Mesothelial cell of epicardium (in vitro differentiated cells): ENCODE data around the gene SUGP1. TPM values are rescaled to one million over a fixed set of nuclear protein-coding genes. Genes with fewer than 3 reads are reported as not detected.

Source experiments
- DNase-seq, 2 experiments: peaks; one replicate each; pipeline ENCODE4 v3.0.0; 2021; ENCODE audit warnings: low spot score in 2 of 2; ENCODE audit not compliant: unreplicated experiment in 2 of 2
- H3K27ac Mint-ChIP-seq: 2 replicates; pipeline ENCODE4 v1.8.0; 2021; ENCODE audit warnings: mixed read lengths
- H3K27me3 Mint-ChIP-seq: 2 replicates; pipeline ENCODE4 v1.8.0; 2021; ENCODE audit warnings: low read depth, mixed read lengths
- H3K36me3 Mint-ChIP-seq: 2 replicates; pipeline ENCODE4 v1.8.0; 2021; ENCODE audit warnings: mixed read lengths
- H3K4me1 Mint-ChIP-seq: 2 replicates; pipeline ENCODE4 v1.8.0; 2021; ENCODE audit warnings: mixed read lengths
- H3K4me3 Mint-ChIP-seq: 2 replicates; pipeline ENCODE4 v1.8.0; 2021; ENCODE audit warnings: mild to moderate bottlenecking, moderate library complexity, mixed read lengths
- H3K9me3 Mint-ChIP-seq: 2 replicates; pipeline ENCODE4 v1.8.0; 2021; ENCODE audit warnings: mixed read lengths
- CTCF ChIP-seq: fragments of 200-600 bp; sonication (generic); IDR thresholded peaks from one replicate; pipeline ENCODE4 v1.5.0; 2021; ENCODE audit warnings: antibody characterized with exemption; ENCODE audit not compliant: unreplicated experiment
- total RNA-seq: library from RNA; stranded (reverse); gene quantifications from 3 replicates; pipeline ENCODE4 v1.2.1, GENCODE V29; 2021

The SUGP1 gene
- total RNA-seq, 1 donor from 2014 or later: 77.2 TPM

- no peak for TF ChIP-seq CTCF
- Mint-ChIP-seq H3K9me3 (peaks cover 12% of the 10 kb centered on the region), H3K27ac (no peak overlapping the region), H3K4me1 (no peaks in the 10 kb centered on the region), H3K4me3 (no peak overlapping the region), H3K27me3 (peaks cover 24% of the 10 kb centered on the region), H3K36me3 (no peaks in the 10 kb centered on the region)
- no peak for DNase-seq
These were observed 82.0 kb downstream of the SUGP1 start for GRCh38 chr19:19238126-19238894.

GRCh38 chr19:19236173-19236572 lies 84.1 kb downstream of the SUGP1 start:
- H3K36me3 Mint-ChIP-seq: no peaks in the 10 kb centered on the region
- H3K9me3 Mint-ChIP-seq: peaks cover 13% of the 10 kb centered on the region
- no peak for TF ChIP-seq CTCF
- no peak overlapping the region for H3K27ac Mint-ChIP-seq
- no peak overlapping the region for H3K4me3 Mint-ChIP-seq
- H3K27me3 Mint-ChIP-seq: peaks cover 27% of the 10 kb centered on the region
- DNase-seq: no peak
- H3K4me1 Mint-ChIP-seq: no peaks in the 10 kb centered on the region

GRCh38 chr19:19234220-19234816 lies 86.0 kb downstream of the SUGP1 start:
- no peak overlapping the region for H3K4me3 Mint-ChIP-seq

GRCh38 chr19:19232261-19232721 lies 88.0 kb downstream of the SUGP1 start:
- H3K9me3 Mint-ChIP-seq: peaks cover 13% of the 10 kb centered on the region
- H3K27ac Mint-ChIP-seq: no peak overlapping the region
- no peaks in the 10 kb centered on the region for H3K4me1 Mint-ChIP-seq
- no peak overlapping the region for H3K4me3 Mint-ChIP-seq
- H3K36me3 Mint-ChIP-seq: no peaks in the 10 kb centered on the region
- no peak for DNase-seq
- TF ChIP-seq CTCF: no peak
- peaks cover 31% of the 10 kb centered on the region for H3K27me3 Mint-ChIP-seq

More at GRCh38 chr19:19234220-19234816, 86.0 kb downstream of the SUGP1 start:
- Mint-ChIP-seq H3K27me3 (peaks cover 20% of the 10 kb centered on the region), H3K9me3 (peaks cover 13% of the 10 kb centered on the region), H3K4me1 (no peaks in the 10 kb centered on the region), H3K27ac (no peak overlapping the region), H3K36me3 (no peaks in the 10 kb centered on the region)
- no peak for DNase-seq
- TF ChIP-seq CTCF: no peak

- no peak for DNase-seq
- Mint-ChIP-seq H3K27ac (no peak overlapping the region), H3K27me3 (peaks cover 43% of the 10 kb centered on the region), H3K4me3 (no peak overlapping the region), H3K9me3 (peaks cover 9% of the 10 kb centered on the region), H3K4me1 (no peaks in the 10 kb centered on the region), H3K36me3 (no peaks in the 10 kb centered on the region)
- TF ChIP-seq CTCF: no peak
These were observed 89.3 kb downstream of the SUGP1 start for GRCh38 chr19:19230999-19231398.
